ENCODE measurements around the gene COX19.

DNA sequence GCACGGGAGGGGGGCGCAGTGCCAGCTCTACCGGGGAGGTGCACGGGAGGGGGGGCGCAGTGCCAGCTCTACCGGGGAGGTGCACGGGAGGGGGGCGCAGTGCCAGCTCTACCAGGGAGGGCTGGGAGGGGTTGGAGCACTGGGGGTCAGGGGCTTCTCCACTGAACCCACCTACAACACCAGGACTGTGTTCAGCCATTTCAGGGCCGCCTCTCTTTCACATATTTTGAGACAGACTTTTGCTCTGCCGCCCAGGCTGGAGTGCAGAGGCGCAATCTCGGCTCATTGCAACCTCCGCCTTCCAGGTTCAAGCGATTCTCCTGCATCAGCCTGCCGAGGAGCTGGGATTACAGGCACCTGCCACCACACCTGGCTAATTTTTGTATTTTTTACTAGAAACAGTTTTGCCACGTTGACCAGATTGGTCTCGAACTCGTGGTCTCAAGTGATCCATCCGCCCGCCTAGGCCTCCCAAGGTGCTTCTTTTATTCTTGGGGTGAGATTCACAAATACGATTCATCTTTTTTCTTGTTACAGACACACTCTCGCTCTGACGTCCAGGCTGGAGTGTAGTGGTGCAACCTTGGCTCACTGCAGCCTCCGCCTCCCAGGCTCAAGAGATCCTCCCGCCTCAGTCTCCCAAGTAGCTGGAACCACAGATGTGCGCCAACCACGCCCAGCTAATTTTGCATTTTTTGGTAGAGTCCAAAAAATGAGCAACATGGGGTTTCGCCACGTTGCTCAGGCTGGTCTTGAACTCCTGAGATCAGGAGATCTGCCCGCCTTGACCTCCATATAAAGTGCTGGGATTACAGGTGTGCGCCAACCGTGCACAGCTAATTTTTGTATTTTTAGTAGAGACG is 57.9 kb downstream of the COX19 start:
- no peak for TF ChIP-seq SIN3A (IDR thresholded peaks at IDR 0.05; ENCODE audit: low read depth)
- TF ChIP-seq, protein P1, sequence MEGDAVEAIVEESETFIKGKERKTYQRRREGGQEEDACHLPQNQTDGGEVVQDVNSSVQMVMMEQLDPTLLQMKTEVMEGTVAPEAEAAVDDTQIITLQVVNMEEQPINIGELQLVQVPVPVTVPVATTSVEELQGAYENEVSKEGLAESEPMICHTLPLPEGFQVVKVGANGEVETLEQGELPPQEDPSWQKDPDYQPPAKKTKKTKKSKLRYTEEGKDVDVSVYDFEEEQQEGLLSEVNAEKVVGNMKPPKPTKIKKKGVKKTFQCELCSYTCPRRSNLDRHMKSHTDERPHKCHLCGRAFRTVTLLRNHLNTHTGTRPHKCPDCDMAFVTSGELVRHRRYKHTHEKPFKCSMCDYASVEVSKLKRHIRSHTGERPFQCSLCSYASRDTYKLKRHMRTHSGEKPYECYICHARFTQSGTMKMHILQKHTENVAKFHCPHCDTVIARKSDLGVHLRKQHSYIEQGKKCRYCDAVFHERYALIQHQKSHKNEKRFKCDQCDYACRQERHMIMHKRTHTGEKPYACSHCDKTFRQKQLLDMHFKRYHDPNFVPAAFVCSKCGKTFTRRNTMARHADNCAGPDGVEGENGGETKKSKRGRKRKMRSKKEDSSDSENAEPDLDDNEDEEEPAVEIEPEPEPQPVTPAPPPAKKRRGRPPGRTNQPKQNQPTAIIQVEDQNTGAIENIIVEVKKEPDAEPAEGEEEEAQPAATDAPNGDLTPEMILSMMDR (IDR thresholded peaks at IDR 0.05 in 2 of 3, conservative IDR thresholded peaks at IDR 0.05 in 1 of 3; ENCODE audit: borderline replicate concordance in 1 of 3, insufficient read depth in 1 of 3, low read depth in 2 of 3, low read length in 2 of 3): no peak
- TF ChIP-seq, protein P2, sequence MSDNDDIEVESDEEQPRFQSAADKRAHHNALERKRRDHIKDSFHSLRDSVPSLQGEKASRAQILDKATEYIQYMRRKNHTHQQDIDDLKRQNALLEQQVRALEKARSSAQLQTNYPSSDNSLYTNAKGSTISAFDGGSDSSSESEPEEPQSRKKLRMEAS (IDR thresholded peaks at IDR 0.05): no peak
- no peak for TF ChIP-seq POLR2AphosphoS5 (IDR thresholded peaks at IDR 0.05; ENCODE audit: low read depth, low read length)
- no peak for TF ChIP-seq POLR2A (IDR thresholded peaks at IDR 0.05; ENCODE audit: borderline replicate concordance, extremely low read depth, insufficient read depth, insufficient read length)
- TF ChIP-seq JUND (IDR thresholded peaks at IDR 0.05): no peak
- no peak for TF ChIP-seq REST (IDR thresholded peaks at IDR 0.05; ENCODE audit: low read depth)
- TF ChIP-seq TCF7L2 (IDR thresholded peaks at IDR 0.05; ENCODE audit: borderline replicate concordance, extremely low read depth, insufficient read depth, insufficient read length): no peak
- no peak for TF ChIP-seq EZH2 (IDR thresholded peaks at IDR 0.05)
- no peak for TF ChIP-seq CBX3 (IDR thresholded peaks at IDR 0.05; ENCODE audit: low read depth)
- no peak for TF ChIP-seq RAD21 (IDR thresholded peaks at IDR 0.05; ENCODE audit: low read depth)

Data from HCT116 (cell line).